Tibial nerve (tissue), 4 donors: ENCODE results near the gene BCL7A.

Experiments used
- CTCF ChIP-seq, 5 experiments: fragments of 200-600 bp in 3 of 5; fragments of 450-650 bp in 2 of 5; sonication (generic) in 3 of 5; IDR thresholded peaks; one replicate each; pipeline ENCODE4 v1.5.1; 2016 to 2019; ENCODE audit warnings: antibody characterized with exemption in 5 of 5, mild to moderate bottlenecking in 3 of 5, moderate library complexity in 2 of 5
- EP300 ChIP-seq, 2 donors: sonication (generic); formaldehyde crosslinking; IDR thresholded peaks; one replicate each; pipeline ENCODE4 v1.6.1; 2017; ENCODE audit warnings: antibody characterized with exemption in 2 of 2, mild to moderate bottlenecking in 1 of 2
- POLR2A ChIP-seq, 2 donors: fragments of 450-650 bp; IDR thresholded peaks; one replicate each; pipeline ENCODE4 v1.6.1; 2017; ENCODE audit warnings: antibody characterized with exemption in 2 of 2, mild to moderate bottlenecking in 2 of 2, moderate library complexity in 2 of 2

GRCh38 chr12:122040579-122041386 is 19.1 kb downstream of the BCL7A start:
- TF ChIP-seq CTCF (IDR thresholded peaks at IDR 0.05) (no peak), POLR2A (IDR thresholded peaks at IDR 0.05) (no peak), EP300 (IDR thresholded peaks at IDR 0.05) (no peak)
